T1000 (cell line): ENCODE measurements around the gene UBE2N.

Experiments
- DNase-seq: peaks from one replicate; lab custom pipeline; 2025; ENCODE audit warnings: mixed read lengths; lab: John Stamatoyannopoulos, UW

Gene UBE2N

GRCh38 chr12:93441617-93442410 is at the start of gene UBE2N:
Gene UBE2N, minus strand, starts transcription at chr12:93441947. Its CDS starts 63 bp downstream, at chr12:93441884.
- DNase-seq: peak; percentile 100

GRCh38 chr12:93484315-93484981 is 42.7 kb upstream of the UBE2N start:
- DNase-seq: peak; percentile 92

- DNase-seq: no peak
Measured at GRCh38 chr12:93483151-93483807, 41.5 kb upstream of the UBE2N start.

- DNase-seq: no peak
Measured at GRCh38 chr12:93482721-93483120, 41.0 kb upstream of the UBE2N start.

GRCh38 chr12:93476555-93476954 is 34.8 kb upstream of the UBE2N start:
- DNase-seq: no peak

GRCh38 chr12:93469386-93469785 is 27.6 kb upstream of the UBE2N start:
- DNase-seq: no peak

- DNase-seq: no peak
Measured at GRCh38 chr12:93468008-93468371, 26.2 kb upstream of the UBE2N start.

- peak; percentile 100 for DNase-seq
Measured at GRCh38 chr12:93467351-93468007, 25.7 kb upstream of the UBE2N start, which contains the start of gene MRPL42. Gene MRPL42, plus strand, starts transcription at chr12:93467514. Its CDS starts 1,772 bp downstream, at chr12:93469286.

- no peak for DNase-seq
Measured at GRCh38 chr12:93466625-93467350, 25.0 kb upstream of the UBE2N start.

- DNase-seq: no peak
Measured at GRCh38 chr12:93465841-93466240, 24.1 kb upstream of the UBE2N start.

- DNase-seq: no peak
Measured at GRCh38 chr12:93461503-93461902, 19.8 kb upstream of the UBE2N start.

GRCh38 chr12:93460902-93461301 is 19.2 kb upstream of the UBE2N start:
- no peak for DNase-seq

- no peak for DNase-seq
Measured at GRCh38 chr12:93460003-93460402, 18.3 kb upstream of the UBE2N start.

GRCh38 chr12:93459097-93459496 is 17.4 kb upstream of the UBE2N start:
- DNase-seq: no peak

GRCh38 chr12:93456077-93456476 is 14.3 kb upstream of the UBE2N start:
- no peak for DNase-seq

- DNase-seq: no peak
Measured at GRCh38 chr12:93453633-93454032, 11.9 kb upstream of the UBE2N start.

- no peak for DNase-seq
Measured at GRCh38 chr12:93451423-93452158, 9.8 kb upstream of the UBE2N start.

GRCh38 chr12:93449277-93449676 is 7.5 kb upstream of the UBE2N start:
- DNase-seq: no peak

- no peak for DNase-seq
Measured at GRCh38 chr12:93448796-93449195, 7.0 kb upstream of the UBE2N start.

GRCh38 chr12:93447555-93448290 is 6.0 kb upstream of the UBE2N start:
- no peak for DNase-seq
